ENCODE results near the gene COLGALT1.

Gene COLGALT1

GRCh38 chr19:17625980-17626379 is 70.5 kb downstream of the COLGALT1 start:
- DNase-seq: no peak

GRCh38 chr19:17626456-17627015 is 71.1 kb downstream of the COLGALT1 start:
- DNase-seq: no peak

GRCh38 chr19:17627161-17627560 is 71.7 kb downstream of the COLGALT1 start:
- no peak for DNase-seq

- no peak for DNase-seq
Observed at GRCh38 chr19:17627921-17628320, 72.5 kb downstream of the COLGALT1 start.

- no peak for DNase-seq
Observed at GRCh38 chr19:17629760-17630159, 74.3 kb downstream of the COLGALT1 start.

- no peak for DNase-seq
Observed at GRCh38 chr19:17632577-17632976, 77.1 kb downstream of the COLGALT1 start.
